ENCODE measurements around the gene ADORA3. TPM values are rescaled to one million over a fixed set of nuclear protein-coding genes. Genes with fewer than 3 reads are reported as not detected.

The ADORA3 gene
- total RNA-seq, 1 experiment from 2014 or later, result 0.15 TPM

DNA sequence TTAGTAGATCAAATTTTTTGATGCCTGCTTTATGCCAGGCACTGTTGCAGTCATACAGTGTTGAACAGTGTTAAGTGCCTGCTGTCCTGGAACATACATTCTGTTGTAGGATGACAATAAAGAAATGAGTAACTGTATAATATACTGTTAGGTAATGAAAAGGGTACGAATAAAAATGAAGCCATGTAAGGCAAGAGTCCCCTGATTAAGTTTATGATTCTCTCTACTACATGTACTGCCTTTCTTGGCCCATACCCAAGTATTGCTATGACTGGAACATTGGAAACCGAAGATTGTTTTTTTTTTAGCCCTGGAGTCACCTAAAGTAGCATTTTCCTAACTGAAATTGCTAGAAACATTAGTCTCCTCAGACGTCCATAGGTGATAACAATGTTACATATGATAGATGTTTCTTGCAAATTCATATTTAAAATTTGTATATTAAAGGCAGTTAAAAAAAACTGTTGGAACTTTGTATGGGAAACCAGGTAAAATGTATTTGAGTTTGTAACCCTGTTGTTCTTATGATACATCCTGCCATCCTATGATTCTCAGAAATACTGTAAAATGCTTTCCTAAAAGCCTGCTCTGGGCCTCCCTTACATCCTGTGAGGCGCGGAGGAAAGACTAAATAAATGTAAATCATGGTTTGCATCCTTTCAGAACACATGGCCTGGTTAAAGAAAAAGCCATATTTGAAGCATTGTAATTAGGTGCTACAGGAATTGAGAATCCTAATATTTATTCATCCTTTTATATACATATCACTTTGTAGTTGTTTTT lies 48.4 kb downstream of the ADORA3 start:
- H3K36me3 Mint-ChIP-seq, result peaks cover 33% of the 10 kb centered on the region
- DNase-seq (ENCODE audit: low spot score) (no peak), ATAC-seq (no peak)
- POLR2A ChIA-PET, result no interaction called here
- no peaks in the 10 kb centered on the region for H3K9me3 Mint-ChIP-seq
- TF ChIP-seq, protein P1, sequence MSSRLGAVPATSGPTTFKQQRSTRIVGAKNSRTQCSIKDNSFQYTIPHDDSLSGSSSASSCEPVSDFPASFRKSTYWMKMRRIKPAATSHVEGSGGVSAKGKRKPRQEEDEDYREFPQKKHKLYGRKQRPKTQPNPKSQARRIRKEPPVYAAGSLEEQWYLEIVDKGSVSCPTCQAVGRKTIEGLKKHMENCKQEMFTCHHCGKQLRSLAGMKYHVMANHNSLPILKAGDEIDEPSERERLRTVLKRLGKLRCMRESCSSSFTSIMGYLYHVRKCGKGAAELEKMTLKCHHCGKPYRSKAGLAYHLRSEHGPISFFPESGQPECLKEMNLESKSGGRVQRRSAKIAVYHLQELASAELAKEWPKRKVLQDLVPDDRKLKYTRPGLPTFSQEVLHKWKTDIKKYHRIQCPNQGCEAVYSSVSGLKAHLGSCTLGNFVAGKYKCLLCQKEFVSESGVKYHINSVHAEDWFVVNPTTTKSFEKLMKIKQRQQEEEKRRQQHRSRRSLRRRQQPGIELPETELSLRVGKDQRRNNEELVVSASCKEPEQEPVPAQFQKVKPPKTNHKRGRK (CRISPR knock-in tag; IDR thresholded peaks at IDR 0.05; ENCODE audit: borderline replicate concordance), result no peak
- TF ChIP-seq OVOL2 (CRISPR knock-in tag; IDR thresholded peaks at IDR 0.05; ENCODE audit: borderline replicate concordance), result no peak
- TF ChIP-seq JUN (CRISPR knock-in tag; IDR thresholded peaks at IDR 0.05), result no peak
- no peak for TF ChIP-seq SOX15 (CRISPR knock-in tag; IDR thresholded peaks at IDR 0.05)
- no peak for TF ChIP-seq ZNF263 (CRISPR knock-in tag; IDR thresholded peaks at IDR 0.05; ENCODE audit: low read depth)
- TF ChIP-seq GTF2I (CRISPR knock-in tag; conservative IDR thresholded peaks at IDR 0.05), result no peak
- no peak for TF ChIP-seq ZNF425 (CRISPR knock-in tag; conservative IDR thresholded peaks at IDR 0.05)
- no peak for TF ChIP-seq NFE2L1 (CRISPR knock-in tag; IDR thresholded peaks at IDR 0.05)
- TF ChIP-seq, protein P2, sequence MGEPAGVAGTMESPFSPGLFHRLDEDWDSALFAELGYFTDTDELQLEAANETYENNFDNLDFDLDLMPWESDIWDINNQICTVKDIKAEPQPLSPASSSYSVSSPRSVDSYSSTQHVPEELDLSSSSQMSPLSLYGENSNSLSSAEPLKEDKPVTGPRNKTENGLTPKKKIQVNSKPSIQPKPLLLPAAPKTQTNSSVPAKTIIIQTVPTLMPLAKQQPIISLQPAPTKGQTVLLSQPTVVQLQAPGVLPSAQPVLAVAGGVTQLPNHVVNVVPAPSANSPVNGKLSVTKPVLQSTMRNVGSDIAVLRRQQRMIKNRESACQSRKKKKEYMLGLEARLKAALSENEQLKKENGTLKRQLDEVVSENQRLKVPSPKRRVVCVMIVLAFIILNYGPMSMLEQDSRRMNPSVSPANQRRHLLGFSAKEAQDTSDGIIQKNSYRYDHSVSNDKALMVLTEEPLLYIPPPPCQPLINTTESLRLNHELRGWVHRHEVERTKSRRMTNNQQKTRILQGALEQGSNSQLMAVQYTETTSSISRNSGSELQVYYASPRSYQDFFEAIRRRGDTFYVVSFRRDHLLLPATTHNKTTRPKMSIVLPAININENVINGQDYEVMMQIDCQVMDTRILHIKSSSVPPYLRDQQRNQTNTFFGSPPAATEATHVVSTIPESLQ (CRISPR knock-in tag; IDR thresholded peaks at IDR 0.05), result no peak
- TF ChIP-seq FOXP4 (CRISPR knock-in tag; IDR thresholded peaks at IDR 0.05), result no peak
- no peak for TF ChIP-seq PRRX2 (CRISPR knock-in tag; IDR thresholded peaks at IDR 0.05)
- TF ChIP-seq ZNF219 (CRISPR knock-in tag; IDR thresholded peaks at IDR 0.05; ENCODE audit: borderline replicate concordance), result no peak
- TF ChIP-seq, protein P3, sequence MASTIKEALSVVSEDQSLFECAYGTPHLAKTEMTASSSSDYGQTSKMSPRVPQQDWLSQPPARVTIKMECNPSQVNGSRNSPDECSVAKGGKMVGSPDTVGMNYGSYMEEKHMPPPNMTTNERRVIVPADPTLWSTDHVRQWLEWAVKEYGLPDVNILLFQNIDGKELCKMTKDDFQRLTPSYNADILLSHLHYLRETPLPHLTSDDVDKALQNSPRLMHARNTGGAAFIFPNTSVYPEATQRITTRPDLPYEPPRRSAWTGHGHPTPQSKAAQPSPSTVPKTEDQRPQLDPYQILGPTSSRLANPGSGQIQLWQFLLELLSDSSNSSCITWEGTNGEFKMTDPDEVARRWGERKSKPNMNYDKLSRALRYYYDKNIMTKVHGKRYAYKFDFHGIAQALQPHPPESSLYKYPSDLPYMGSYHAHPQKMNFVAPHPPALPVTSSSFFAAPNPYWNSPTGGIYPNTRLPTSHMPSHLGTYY (CRISPR knock-in tag; IDR thresholded peaks at IDR 0.05), result no peak
- H3K4me1 Mint-ChIP-seq, result peaks cover 15% of the 10 kb centered on the region
- CTCF ChIA-PET, result no interaction called here
- H3K27me3 Mint-ChIP-seq (ENCODE audit: low read depth), result no peaks in the 10 kb centered on the region
- H3K4me3 Mint-ChIP-seq, result no peak overlapping the region
- H3K27ac Mint-ChIP-seq, result no peak overlapping the region

DNA sequence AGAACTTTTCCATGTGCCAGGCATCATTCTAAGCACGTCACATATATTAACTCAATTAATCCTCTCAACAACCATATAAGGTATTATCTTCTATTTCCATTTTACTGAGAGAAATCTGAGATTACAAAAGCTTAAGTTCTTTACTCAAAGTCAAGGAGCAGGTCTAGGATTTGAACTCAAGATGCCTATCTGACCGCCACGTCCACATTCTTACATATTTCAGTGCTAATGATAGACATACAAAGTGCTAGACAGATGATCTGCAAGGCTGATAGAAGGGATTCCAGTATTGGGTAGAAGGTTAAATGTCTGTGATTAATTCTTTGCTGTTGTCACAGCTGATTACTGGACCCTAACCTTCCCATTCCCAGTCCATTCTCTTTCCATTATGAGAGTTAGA lies 49.7 kb downstream of the ADORA3 start:
- ChIA-PET CTCF (no interaction called here), POLR2A (no interaction called here)
- TF ChIP-seq SMAD4 (CRISPR knock-in tag; IDR thresholded peaks at IDR 0.05), result no peak
- TF ChIP-seq E2F4 (CRISPR knock-in tag; IDR thresholded peaks at IDR 0.05; ENCODE audit: borderline replicate concordance, low read depth), result no peak
- no peak overlapping the region for H3K4me3 Mint-ChIP-seq
- H3K27me3 Mint-ChIP-seq (ENCODE audit: low read depth), result no peaks in the 10 kb centered on the region
- no peak for ATAC-seq
- H3K4me1 Mint-ChIP-seq, result peaks cover 17% of the 10 kb centered on the region
- H3K9me3 Mint-ChIP-seq, result no peaks in the 10 kb centered on the region
- DNase-seq (ENCODE audit: low spot score), result no peak
- H3K27ac Mint-ChIP-seq, result no peak overlapping the region
- H3K36me3 Mint-ChIP-seq, result peaks cover 22% of the 10 kb centered on the region
